AG09319 (cell line): ENCODE results near the gene PAAF1.

ENCODE experiments used
- DNase-seq: peaks from one replicate; pipeline ENCODE4 v3.0.0-alpha.2; 2010; ENCODE audit warnings: low read depth; ENCODE audit errors: extremely low read depth
- TF ChIP-seq, protein P1 (sequence below): IDR thresholded peaks from 2 replicates; pipeline ENCODE4 v1.5.1; 2011; ENCODE audit warnings: low read depth, mild to moderate bottlenecking, inconsistent platforms, low read length, moderate library complexity

PAAF1 gene

DNA sequence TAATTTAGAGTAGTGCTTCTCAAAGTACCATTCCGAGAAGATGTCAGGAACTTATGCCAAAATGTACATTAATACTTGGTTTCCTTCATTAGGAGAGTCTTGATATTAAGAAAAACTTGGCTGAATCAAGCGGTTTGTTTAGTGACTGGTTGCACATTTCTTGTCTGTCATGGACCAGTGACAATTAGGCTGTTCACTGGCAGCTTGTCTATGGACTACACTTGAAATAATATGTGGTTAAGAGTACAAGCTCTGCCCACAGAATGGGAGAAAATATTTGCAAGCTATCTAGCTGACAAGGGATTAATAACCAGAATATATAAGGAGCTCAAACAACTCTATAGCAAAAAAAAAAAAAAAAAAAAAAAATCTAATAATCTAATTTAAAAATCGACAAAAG lies 24.8 kb upstream of the PAAF1 start:
- TF ChIP-seq, protein P1, sequence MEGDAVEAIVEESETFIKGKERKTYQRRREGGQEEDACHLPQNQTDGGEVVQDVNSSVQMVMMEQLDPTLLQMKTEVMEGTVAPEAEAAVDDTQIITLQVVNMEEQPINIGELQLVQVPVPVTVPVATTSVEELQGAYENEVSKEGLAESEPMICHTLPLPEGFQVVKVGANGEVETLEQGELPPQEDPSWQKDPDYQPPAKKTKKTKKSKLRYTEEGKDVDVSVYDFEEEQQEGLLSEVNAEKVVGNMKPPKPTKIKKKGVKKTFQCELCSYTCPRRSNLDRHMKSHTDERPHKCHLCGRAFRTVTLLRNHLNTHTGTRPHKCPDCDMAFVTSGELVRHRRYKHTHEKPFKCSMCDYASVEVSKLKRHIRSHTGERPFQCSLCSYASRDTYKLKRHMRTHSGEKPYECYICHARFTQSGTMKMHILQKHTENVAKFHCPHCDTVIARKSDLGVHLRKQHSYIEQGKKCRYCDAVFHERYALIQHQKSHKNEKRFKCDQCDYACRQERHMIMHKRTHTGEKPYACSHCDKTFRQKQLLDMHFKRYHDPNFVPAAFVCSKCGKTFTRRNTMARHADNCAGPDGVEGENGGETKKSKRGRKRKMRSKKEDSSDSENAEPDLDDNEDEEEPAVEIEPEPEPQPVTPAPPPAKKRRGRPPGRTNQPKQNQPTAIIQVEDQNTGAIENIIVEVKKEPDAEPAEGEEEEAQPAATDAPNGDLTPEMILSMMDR: no peak
- DNase-seq: no peak

DNA sequence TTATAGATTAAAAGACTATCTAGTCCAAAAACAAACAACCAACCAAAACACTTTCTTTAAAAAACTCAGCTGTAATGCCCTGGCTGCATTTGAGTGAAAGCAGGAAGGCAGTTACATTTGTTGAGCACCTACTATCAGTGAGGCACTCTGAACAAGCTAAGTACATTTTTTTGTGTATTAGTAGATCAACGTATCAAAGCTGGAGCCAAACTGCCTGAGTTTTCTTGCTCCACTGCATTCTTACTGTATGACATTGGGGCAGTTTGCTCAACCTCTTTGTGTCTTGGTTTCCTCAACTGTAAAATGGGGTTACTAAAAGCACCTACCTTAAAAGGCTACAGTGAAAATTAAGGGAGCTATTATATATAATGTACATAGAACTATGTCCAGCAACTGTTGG lies 22.1 kb upstream of the PAAF1 start:
- no peak for DNase-seq
- TF ChIP-seq, protein P1: no peak

DNA sequence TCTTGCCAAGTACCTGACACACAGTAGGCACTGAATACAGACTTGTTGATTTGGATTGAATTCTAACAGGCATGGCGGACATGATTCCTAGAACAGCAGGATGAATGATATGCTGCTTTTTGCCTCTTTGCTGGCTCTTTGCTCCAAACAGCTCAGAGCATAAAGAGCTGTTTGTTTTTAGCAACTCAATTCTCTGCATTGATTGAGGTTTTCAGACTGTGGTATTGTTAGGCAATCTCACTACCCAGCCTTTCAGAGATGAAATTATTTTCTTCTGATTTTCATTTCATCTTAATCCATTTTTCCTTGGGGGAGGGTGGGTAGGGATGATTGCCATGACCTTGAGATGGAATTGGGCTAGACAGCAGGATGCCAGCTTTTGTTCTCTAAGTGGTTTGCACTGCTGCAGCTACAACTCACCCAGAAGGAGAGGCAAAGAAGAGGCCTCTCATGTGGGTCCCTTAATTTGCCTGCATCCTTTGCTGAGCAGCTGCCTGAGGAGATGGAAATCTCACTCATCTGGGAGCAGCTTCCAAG lies 20.7 kb upstream of the PAAF1 start:
- no peak for DNase-seq
- TF ChIP-seq, protein P1: no peak

DNA sequence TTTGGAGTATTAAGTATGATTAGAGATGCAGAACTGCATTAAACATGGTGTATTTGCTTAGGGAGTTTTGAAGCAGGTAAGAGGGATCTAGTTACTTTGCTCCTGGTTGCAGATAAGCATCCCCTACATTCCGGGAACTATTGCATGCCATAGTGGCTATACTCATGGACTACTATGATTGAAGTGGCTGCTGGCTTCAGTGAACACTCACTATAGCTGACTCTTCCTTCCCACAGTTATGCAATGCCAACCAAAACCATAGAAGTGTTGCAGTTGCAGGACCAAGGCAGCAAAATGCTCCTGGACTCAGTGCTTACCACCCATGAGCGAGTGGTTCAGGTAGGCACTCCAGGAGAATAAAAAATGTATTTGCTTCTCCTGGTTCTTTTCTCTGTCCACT lies 17.1 kb upstream of the PAAF1 start:
- TF ChIP-seq, protein P1: no peak

DNA sequence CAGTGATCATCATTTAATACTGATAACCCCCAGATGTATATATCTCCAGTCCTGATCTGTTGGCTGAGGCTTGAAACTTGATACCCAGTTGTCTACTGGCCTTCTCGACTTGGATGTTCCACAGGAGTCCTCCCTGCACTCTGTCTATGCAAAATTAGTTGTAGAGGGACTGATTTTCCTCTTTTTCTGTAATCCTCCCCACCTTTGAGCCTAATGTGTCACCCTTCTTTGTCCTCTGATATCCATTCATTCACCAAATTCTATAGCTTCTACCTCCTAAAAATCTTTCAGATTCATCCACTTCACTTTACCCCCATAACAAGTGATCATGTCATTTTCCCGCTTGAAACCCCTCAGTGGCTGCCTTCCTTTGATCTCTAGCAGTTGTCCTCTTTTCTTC lies 16.6 kb upstream of the PAAF1 start:
- TF ChIP-seq, protein P1: no peak

More for the DNA sequence above, 17.1 kb upstream of the PAAF1 start:
- no peak for DNase-seq

DNA sequence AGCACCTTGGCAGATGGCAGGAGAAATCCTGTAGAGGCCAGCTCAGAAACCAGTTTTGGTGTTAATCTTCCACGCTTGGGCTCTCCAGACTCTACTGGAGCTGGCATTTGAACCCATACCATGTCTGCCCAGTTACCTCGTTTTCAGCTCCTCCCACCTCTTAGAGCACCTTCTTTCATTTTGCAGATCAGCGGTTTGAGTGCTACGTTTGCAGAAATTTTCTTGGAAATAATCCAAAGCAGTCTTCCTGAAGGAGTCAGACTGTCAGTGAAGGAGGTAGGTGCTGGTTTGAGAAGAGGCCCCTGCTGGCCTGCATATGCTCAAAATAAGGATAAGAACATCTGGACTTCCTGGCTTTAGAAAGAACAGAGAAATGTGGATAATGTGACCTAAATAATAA lies 13.8 kb upstream of the PAAF1 start:
- DNase-seq: no peak
- TF ChIP-seq, protein P1: no peak

More for the DNA sequence above, 16.6 kb upstream of the PAAF1 start:
- DNase-seq: no peak

DNA sequence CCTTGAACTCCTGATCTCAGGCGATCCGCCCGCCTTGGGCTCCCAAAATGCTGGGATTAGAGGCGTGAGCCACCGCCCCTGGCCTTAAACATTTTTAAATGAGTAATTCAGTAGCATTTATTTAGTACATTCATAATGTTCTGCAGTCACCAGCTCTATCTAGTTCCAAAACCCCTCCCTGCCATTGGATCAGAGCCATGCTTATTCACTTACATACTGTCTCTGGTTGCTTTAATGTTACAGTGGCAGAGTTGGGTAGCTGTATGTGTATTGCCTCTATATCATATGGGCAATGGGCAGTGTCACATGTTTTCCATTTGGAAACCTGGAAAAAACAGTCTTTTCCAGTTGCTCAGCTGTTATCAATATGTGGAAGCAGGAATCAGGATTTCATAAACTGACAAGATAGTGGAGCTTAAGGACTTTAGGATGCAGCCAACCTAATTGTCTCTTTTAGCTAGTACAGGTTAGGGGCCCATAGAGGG lies 10.7 kb upstream of the PAAF1 start:
- TF ChIP-seq, protein P1: no peak
- peak; percentile 15 for DNase-seq
